SU-DHL-6 (cell line): ENCODE data around the gene NDUFC2.

Source experiments
- H2AFZ ChIP-seq: fragments of 200-600 bp; sonication (generic); 2 replicates; pipeline ENCODE4 v1.6.1; 2014; ENCODE audit warnings: low read depth, mild to moderate bottlenecking, moderate library complexity, mixed read lengths, antibody characterized with exemption, low read length; ENCODE audit not compliant: severe bottlenecking
- H3F3A ChIP-seq: fragments of 200-600 bp; shearing (Covaris generic); 2 replicates; pipeline ENCODE4 v1.6.0; 2016; ENCODE audit warnings: antibody characterized with exemption, mild to moderate bottlenecking; ENCODE audit not compliant: insufficient read depth
- H3K27ac ChIP-seq: fragments of 200-600 bp; sonication (generic); 2 replicates; pipeline ENCODE4 v1.5.1; 2016; ENCODE audit warnings: low read depth, mild to moderate bottlenecking, low read length, moderate library complexity, mixed read lengths
- H3K27me3 ChIP-seq: fragments of 200-600 bp; sonication (generic), shearing (Covaris generic); 2 replicates; pipeline ENCODE4 v1.6.0; 2014; ENCODE audit warnings: mild to moderate bottlenecking, low read length
- H3K36me3 ChIP-seq: fragments of 200-600 bp; sonication (generic); 2 replicates; pipeline ENCODE4 v1.6.1; 2014; ENCODE audit warnings: mild to moderate bottlenecking, low read length, mixed read lengths
- H3K4me2 ChIP-seq: fragments of 300-600, 200-600 bp; shearing (Covaris generic), sonication (generic); 2 replicates; pipeline ENCODE4 v1.6.0; 2014; ENCODE audit warnings: low read length, low read depth, mild to moderate bottlenecking; ENCODE audit not compliant: poor library complexity, severe bottlenecking
- H3K4me3 ChIP-seq: fragments of 200-600 bp; sonication (generic); 2 replicates; pipeline ENCODE4 v1.5.1; 2014; ENCODE audit warnings: antibody characterized with exemption, low read length, mild to moderate bottlenecking, mixed read lengths; ENCODE audit not compliant: insufficient read depth, poor library complexity, severe bottlenecking
- H3K79me2 ChIP-seq: fragments of 200-600 bp; sonication (generic); 2 replicates; pipeline ENCODE4 v1.6.1; 2014; ENCODE audit warnings: mild to moderate bottlenecking, low read length, moderate library complexity; ENCODE audit not compliant: insufficient read depth
- H3K9ac ChIP-seq: fragments of 200-600 bp; sonication (generic); 2 replicates; pipeline ENCODE4 v1.7.0; 2014; ENCODE audit warnings: mild to moderate bottlenecking, low read length
- H3K9me2 ChIP-seq: fragments of 200-600 bp; sonication (generic); replicated peaks from 2 replicates; pipeline ENCODE4 v1.6.1; 2014; ENCODE audit warnings: low read length; ENCODE audit not compliant: insufficient read depth
- H3K9me3 ChIP-seq: fragments of 200-600 bp; sonication (generic); 2 replicates; pipeline ENCODE4 v1.6.1; 2014; ENCODE audit warnings: low read length, mixed read lengths; ENCODE audit not compliant: insufficient read depth
- H4K20me1 ChIP-seq: fragments of 200-600 bp; sonication (generic); 2 replicates; pipeline ENCODE4 v1.6.1; 2014; ENCODE audit warnings: low read depth, mild to moderate bottlenecking, antibody characterized with exemption, low read length, moderate library complexity, mixed read lengths
- EZH2phosphoT487 ChIP-seq: fragments of 200-600 bp; sonication (generic), shearing (Covaris generic); conservative IDR thresholded peaks from 2 replicates; pipeline ENCODE4 v1.6.1; 2018; ENCODE audit warnings: mild to moderate bottlenecking, antibody characterized with exemption, low read length, moderate library complexity, mixed read lengths
- TF ChIP-seq, protein P1 (sequence below): fragments of 200-600 bp; sonication (generic); IDR thresholded peaks from one replicate; pipeline ENCODE4 v1.5.1; 2017; ENCODE audit warnings: antibody characterized with exemption, mild to moderate bottlenecking, low read length, moderate library complexity; ENCODE audit not compliant: insufficient read depth, poor library complexity, severe bottlenecking

The NDUFC2 gene

GRCh38 chr11:78037056-78037455, 42.6 kb downstream of the NDUFC2 start:
- H3K79me2 ChIP-seq: no peaks in the 10 kb centered on the region
- H3K27me3 ChIP-seq: no peaks in the 10 kb centered on the region

DNA sequence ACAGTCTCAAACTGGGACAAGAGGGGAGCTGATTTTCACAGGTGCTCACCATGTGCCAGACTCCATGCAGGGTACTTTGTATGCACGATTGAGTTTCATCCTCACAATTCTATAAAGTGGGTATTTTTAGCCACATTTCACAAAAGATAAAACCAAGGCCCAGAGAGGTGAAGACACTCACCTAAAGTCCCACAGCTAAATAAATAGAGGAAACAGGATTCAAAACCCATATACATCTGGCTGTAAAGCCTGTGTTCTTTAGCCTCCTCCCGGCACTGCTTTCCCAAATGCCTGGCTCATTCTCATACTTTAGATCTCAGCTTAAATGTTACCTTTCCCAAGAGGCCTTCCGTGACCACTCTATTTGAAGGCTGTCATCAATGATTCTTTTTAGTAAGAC, 43.3 kb downstream of the NDUFC2 start:
- Histone ChIP-seq H3K4me2 (no peak overlapping the region), H2AFZ (no peak overlapping the region), H3K27ac (no peak overlapping the region), H3K79me2 (no peaks in the 10 kb centered on the region), H3K9me2 (no peaks in the 10 kb centered on the region), H3K9me3 (no peaks in the 10 kb centered on the region), H3K9ac (no peak overlapping the region), H3F3A (no peaks in the 10 kb centered on the region), H3K36me3 (no peaks in the 10 kb centered on the region), H3K27me3 (no peaks in the 10 kb centered on the region), H3K4me3 (no peak overlapping the region), H4K20me1 (no peaks in the 10 kb centered on the region)
- TF ChIP-seq, protein P1, sequence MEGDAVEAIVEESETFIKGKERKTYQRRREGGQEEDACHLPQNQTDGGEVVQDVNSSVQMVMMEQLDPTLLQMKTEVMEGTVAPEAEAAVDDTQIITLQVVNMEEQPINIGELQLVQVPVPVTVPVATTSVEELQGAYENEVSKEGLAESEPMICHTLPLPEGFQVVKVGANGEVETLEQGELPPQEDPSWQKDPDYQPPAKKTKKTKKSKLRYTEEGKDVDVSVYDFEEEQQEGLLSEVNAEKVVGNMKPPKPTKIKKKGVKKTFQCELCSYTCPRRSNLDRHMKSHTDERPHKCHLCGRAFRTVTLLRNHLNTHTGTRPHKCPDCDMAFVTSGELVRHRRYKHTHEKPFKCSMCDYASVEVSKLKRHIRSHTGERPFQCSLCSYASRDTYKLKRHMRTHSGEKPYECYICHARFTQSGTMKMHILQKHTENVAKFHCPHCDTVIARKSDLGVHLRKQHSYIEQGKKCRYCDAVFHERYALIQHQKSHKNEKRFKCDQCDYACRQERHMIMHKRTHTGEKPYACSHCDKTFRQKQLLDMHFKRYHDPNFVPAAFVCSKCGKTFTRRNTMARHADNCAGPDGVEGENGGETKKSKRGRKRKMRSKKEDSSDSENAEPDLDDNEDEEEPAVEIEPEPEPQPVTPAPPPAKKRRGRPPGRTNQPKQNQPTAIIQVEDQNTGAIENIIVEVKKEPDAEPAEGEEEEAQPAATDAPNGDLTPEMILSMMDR: no peak
- TF ChIP-seq EZH2phosphoT487: no peak

More at GRCh38 chr11:78037056-78037455, 42.6 kb downstream of the NDUFC2 start:
- Histone ChIP-seq H4K20me1 (no peaks in the 10 kb centered on the region), H3K9me2 (no peaks in the 10 kb centered on the region), H3K4me2 (no peak overlapping the region), H3K9ac (no peak overlapping the region), H3K4me3 (no peak overlapping the region), H3F3A (no peaks in the 10 kb centered on the region), H3K27ac (no peak overlapping the region), H2AFZ (no peak overlapping the region), H3K9me3 (no peaks in the 10 kb centered on the region), H3K36me3 (no peaks in the 10 kb centered on the region)
- TF ChIP-seq EZH2phosphoT487: no peak
- TF ChIP-seq, protein P1: no peak

- no peak overlapping the region for H3K4me3 ChIP-seq
- H3K27me3 ChIP-seq: no peaks in the 10 kb centered on the region
- no peaks in the 10 kb centered on the region for H3F3A ChIP-seq
- TF ChIP-seq, protein P1: no peak
- no peak for TF ChIP-seq EZH2phosphoT487
- H4K20me1 ChIP-seq: no peaks in the 10 kb centered on the region
- no peaks in the 10 kb centered on the region for H3K36me3 ChIP-seq
- no peak overlapping the region for H3K9ac ChIP-seq
- no peaks in the 10 kb centered on the region for H3K9me2 ChIP-seq
- peak overlapping the region; percentile 1 for H2AFZ ChIP-seq
- H3K9me3 ChIP-seq: no peaks in the 10 kb centered on the region
- no peak overlapping the region for H3K27ac ChIP-seq
- H3K79me2 ChIP-seq: no peaks in the 10 kb centered on the region
- H3K4me2 ChIP-seq: no peak overlapping the region
These were observed 45.0 kb downstream of the NDUFC2 start for GRCh38 chr11:78034623-78035022.
